SK-N-MC (cell line): Measurements from ENCODE around the gene PKNOX2.

Source experiments
- DNase-seq: peaks from one replicate; pipeline ENCODE4 v3.0.0-alpha.2; 2011; ENCODE audit warnings: low read depth, low spot score
- H3K27ac ChIP-seq: fragments of 200-600 bp; sonication (generic); 2 replicates; pipeline ENCODE4 v1.5.1; 2016; ENCODE audit warnings: mixed run types
- H3K36me3 ChIP-seq: fragments of 200-600 bp; sonication (generic); 2 replicates; pipeline ENCODE4 v1.6.1; 2017; ENCODE audit warnings: antibody characterized with exemption, low read length, mixed read lengths; ENCODE audit not compliant: insufficient read depth
- H3K4me3 ChIP-seq: fragments of 200-600 bp; sonication (generic); 2 replicates; pipeline ENCODE4 v1.5.1; 2016
- H3K9ac ChIP-seq: fragments of 200-600 bp; sonication (generic); 2 replicates; pipeline ENCODE4 v1.8.0; 2017; ENCODE audit warnings: mixed run types, mixed read lengths; ENCODE audit not compliant: insufficient read length
- H3K9me3 ChIP-seq: fragments of 200-600 bp; sonication (generic); 2 replicates; pipeline ENCODE4 v1.6.1; 2017; ENCODE audit warnings: low read depth, mild to moderate bottlenecking, antibody characterized with exemption, low read length, moderate library complexity, mixed read lengths
- EZH2 ChIP-seq: fragments of 200-600 bp; sonication (generic); IDR thresholded peaks from one replicate; pipeline ENCODE4 v1.6.1; 2017; ENCODE audit warnings: antibody characterized with exemption
- FOXP2 ChIP-seq: optimal IDR thresholded peaks from 2 replicates; pipeline ENCODE3; 2011; ENCODE audit warnings: mild to moderate bottlenecking, moderate library complexity; ENCODE audit not compliant: insufficient read depth; ENCODE audit errors: extremely low read length, control extremely low read depth
- POLR2AphosphoS5 ChIP-seq: IDR thresholded peaks from 2 replicates; pipeline ENCODE4 v1.6.1; 2012; ENCODE audit warnings: mild to moderate bottlenecking, low read depth, low read length, borderline replicate concordance

Gene PKNOX2

DNA sequence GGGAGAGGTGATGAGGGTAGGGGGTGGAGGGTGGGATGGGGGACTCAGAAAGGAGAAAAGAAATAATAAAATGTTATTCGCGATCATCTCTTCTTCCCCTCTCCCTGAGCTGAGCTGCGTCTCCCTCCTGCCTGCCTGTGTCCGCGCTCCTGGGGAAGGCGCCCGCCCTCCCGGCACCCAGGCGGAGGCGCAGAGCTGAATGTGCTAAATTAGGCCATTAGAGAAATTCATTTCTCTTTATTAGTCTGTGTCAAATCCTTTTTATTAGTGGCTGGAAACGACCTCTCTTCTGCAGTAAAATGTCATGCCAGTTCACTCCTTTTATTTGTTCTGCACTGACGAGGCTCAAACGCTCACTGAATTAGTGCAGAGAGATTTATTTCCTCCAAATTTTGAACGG lies 215.4 kb downstream of the PKNOX2 start:
- Histone ChIP-seq H3K9ac (no peak overlapping the region), H3K4me3 (no peak overlapping the region), H3K27ac (no peak overlapping the region), H3K36me3 (no peaks in the 10 kb centered on the region), H3K9me3 (no peaks in the 10 kb centered on the region)
- no peak for DNase-seq
- TF ChIP-seq EZH2 (no peak), FOXP2 (no peak), POLR2AphosphoS5 (no peak)

DNA sequence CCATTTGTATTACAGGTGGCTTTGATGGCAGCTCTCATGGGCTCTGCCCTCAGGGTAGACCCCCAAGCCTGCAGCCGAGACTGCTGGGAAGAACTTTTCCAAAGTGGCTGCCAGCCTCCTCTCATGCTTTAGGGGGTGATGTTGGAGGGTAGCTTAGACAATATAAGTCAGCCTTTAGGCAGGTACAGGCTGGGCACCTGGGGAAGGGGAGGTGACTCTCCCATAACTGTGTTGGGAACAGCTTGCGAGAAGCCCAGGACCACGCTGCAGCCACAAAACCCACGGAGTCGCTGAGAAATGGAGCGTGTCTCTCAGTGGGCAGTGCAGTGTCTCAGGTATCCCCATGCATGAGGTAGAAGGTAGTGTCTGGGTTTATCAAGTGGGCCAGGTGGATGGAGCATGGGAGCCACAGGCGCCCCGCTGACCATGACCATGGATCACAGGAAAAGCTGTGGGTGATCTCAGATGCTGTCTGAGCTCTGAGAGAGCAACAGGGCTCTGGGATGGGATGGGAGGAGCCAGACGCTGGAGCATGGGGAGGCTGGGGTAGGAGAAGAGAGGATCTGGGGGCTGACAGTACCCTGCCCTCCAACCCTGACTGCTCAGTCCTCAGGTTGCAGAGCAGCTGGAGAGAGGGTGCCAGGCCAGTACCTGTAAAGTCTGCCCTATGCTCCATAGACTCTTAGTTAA lies 216.3 kb downstream of the PKNOX2 start:
- DNase-seq, result no peak
- no peak overlapping the region for H3K4me3 ChIP-seq
- no peaks in the 10 kb centered on the region for H3K36me3 ChIP-seq
- no peaks in the 10 kb centered on the region for H3K9me3 ChIP-seq
- TF ChIP-seq FOXP2, result no peak
- TF ChIP-seq EZH2, result no peak
- no peak for TF ChIP-seq POLR2AphosphoS5
- no peak overlapping the region for H3K27ac ChIP-seq
- H3K9ac ChIP-seq, result no peak overlapping the region

DNA sequence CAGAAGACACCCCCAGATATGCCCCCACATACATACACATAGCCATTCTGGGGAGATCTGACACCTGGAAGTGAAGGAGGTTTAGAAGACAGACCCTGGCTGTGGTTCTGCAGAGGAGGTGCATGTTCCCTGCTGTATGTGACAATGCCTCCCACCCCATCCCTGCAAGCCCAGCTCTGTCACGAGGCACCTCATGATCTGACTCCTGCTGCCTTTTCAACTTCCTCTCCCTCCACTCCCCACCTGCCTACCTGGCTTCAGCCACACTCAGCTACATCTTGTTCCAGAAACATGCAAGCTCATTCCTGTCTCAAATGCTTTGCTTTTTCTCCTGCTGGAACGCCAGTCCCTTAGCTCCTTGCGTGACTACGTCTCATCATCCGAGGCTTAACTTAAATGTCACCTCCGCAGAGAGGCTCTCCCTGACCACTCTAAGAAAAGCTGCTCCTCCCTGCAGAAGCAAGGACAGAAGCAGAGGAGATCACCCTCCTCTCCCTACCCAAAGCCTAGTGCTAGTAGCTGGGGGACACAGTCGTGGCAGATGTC lies 217.0 kb downstream of the PKNOX2 start:
- no peak for DNase-seq
- Histone ChIP-seq H3K36me3 (no peaks in the 10 kb centered on the region), H3K9ac (no peak overlapping the region), H3K9me3 (no peaks in the 10 kb centered on the region), H3K27ac (no peak overlapping the region), H3K4me3 (no peak overlapping the region)
- TF ChIP-seq FOXP2, result no peak
- no peak for TF ChIP-seq EZH2
- TF ChIP-seq POLR2AphosphoS5, result no peak

DNA sequence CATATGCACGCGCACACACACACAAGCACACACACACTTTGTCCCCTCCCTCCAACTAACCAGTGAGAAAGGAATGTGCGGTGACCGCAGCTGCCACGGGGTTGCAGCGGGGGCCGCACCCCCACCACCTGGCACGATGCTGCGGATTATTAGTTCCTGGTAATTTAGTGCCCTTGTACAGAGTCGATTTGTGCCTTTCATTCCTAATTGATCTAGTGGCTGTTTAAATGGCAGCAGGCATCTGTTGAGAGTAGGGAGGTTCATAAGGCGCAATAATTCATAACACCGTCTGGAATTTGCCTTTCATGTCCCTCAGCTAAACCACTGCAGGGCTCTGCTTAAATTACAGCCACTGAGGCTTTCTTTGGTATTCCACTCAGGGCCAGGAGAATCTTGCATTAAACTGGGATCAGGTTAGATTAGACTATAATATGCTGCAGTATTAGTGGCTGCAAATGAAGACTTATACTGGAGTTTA lies 217.8 kb downstream of the PKNOX2 start:
- no peaks in the 10 kb centered on the region for H3K36me3 ChIP-seq
- no peak overlapping the region for H3K4me3 ChIP-seq
- H3K9me3 ChIP-seq, result no peaks in the 10 kb centered on the region
- no peak for TF ChIP-seq FOXP2
- no peak for TF ChIP-seq POLR2AphosphoS5
- TF ChIP-seq EZH2, result no peak
- no peak overlapping the region for H3K9ac ChIP-seq
- H3K27ac ChIP-seq, result no peak overlapping the region
- no peak for DNase-seq

DNA sequence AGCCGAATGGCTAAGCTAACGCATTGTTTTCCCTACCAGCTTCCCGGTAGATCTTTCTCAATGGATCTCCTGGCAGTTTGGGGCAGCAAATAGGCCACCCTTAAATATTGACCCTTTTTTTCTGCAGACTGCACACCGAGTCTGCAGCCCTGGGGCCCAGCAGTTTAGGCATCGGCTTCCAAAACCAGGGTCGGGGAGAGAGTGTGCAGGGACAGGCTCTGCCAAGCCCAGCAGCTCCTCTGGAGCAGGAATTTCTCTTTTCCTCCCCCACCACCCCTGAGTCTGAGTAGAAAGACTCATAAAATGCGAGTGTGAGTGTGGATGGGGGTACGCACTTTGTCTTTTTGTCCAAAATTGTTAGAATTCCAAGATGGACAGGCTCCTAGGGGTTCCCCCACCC lies 218.3 kb downstream of the PKNOX2 start:
- Histone ChIP-seq H3K4me3 (no peak overlapping the region), H3K9ac (no peak overlapping the region), H3K27ac (no peak overlapping the region), H3K36me3 (no peaks in the 10 kb centered on the region), H3K9me3 (no peaks in the 10 kb centered on the region)
- TF ChIP-seq POLR2AphosphoS5 (no peak), EZH2 (no peak), FOXP2 (no peak)
- DNase-seq, result no peak

DNA sequence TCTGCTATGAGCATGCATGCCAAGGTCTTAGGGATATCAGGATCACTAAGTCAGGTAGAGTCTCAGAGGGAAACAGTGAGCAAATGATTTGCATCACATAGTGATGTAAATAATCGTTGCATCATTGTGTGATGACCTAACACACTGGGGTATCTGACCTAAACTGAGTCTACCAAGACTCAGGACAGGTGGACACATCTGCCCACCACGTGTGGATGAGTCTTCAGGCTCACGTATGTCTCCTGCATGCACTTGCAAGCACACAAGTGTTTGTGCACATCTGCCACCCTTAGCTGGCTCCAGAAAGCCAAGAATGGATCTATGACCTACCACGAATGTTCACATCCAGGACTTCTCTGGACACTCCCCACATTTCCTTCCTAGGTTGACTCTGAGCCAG lies 220.3 kb downstream of the PKNOX2 start:
- DNase-seq, result no peak
- TF ChIP-seq POLR2AphosphoS5, result no peak
- TF ChIP-seq EZH2, result no peak
- no peak for TF ChIP-seq FOXP2
- H3K4me3 ChIP-seq, result no peak overlapping the region

DNA sequence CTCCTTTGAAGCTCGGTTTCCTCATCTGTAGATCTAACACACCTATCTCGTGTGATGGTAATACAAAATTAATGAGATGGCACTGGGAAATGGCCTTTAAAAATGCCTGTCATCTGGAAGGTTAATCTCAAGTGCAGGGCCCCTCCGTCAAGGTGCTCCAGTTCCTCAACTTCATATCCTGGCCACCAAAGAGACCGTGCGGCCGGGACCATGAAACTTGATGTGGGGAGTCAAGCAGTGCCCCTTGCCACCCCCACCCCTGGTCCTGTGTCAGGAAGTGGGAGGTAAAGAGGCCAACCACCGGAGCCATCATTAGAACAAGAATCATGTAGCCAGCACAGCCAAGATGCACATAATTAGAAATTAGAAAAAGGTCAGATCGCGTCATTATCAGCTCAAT lies 223.3 kb downstream of the PKNOX2 start:
- H3K4me3 ChIP-seq, result no peak overlapping the region
- TF ChIP-seq FOXP2 (no peak), POLR2AphosphoS5 (no peak), EZH2 (no peak)
- H3K27ac ChIP-seq, result no peak overlapping the region
- no peak for DNase-seq
- no peaks in the 10 kb centered on the region for H3K36me3 ChIP-seq
- H3K9me3 ChIP-seq, result no peaks in the 10 kb centered on the region
- H3K9ac ChIP-seq, result no peak overlapping the region

More for the DNA sequence above, 220.3 kb downstream of the PKNOX2 start:
- H3K9ac ChIP-seq, result no peak overlapping the region
- H3K9me3 ChIP-seq, result no peaks in the 10 kb centered on the region
- no peaks in the 10 kb centered on the region for H3K36me3 ChIP-seq
- no peak overlapping the region for H3K27ac ChIP-seq

DNA sequence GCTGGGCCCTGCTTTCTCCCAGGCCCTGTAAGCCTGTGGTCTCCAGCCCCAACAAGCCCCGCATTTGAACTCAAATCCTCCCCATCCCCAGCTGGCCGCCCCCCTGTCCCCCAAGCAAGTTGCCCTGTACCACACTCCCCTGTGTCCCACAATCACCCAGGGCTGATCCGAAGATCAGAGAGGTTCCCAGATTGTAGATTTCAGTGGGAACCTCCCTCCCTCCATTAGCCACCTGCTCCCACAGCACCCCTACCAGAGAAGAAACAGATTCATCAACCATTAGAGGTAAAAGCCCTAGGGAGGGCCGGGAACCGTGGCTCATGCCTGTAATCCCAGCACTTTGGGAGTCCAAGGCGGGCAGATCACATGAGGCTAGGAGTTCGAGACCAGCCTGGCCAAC lies 224.1 kb downstream of the PKNOX2 start:
- no peak overlapping the region for H3K9ac ChIP-seq
- no peak for DNase-seq
- no peaks in the 10 kb centered on the region for H3K36me3 ChIP-seq
- no peak for TF ChIP-seq POLR2AphosphoS5
- TF ChIP-seq FOXP2, result no peak
- no peak for TF ChIP-seq EZH2
- H3K27ac ChIP-seq, result no peak overlapping the region
- H3K9me3 ChIP-seq, result no peaks in the 10 kb centered on the region
- no peak overlapping the region for H3K4me3 ChIP-seq
